HFF-Myc (cell line): ENCODE measurements around the gene ATP11B.
A peak's percentile ranks its signal among the peaks of the same experiment; 100 is the strongest.

Experiments used
- DNase-seq: peaks from one replicate; pipeline ENCODE4 v3.0.0-alpha.2; 2011; ENCODE audit warnings: low read depth; ENCODE audit errors: extremely low read depth
- H3K4me3 ChIP-seq: replicated peaks from 2 replicates; pipeline ENCODE4 v1.5.1; 2011; ENCODE audit warnings: low read depth, mild to moderate bottlenecking, control low read depth, low read length
- TF ChIP-seq, protein P1 (sequence below): IDR thresholded peaks from 2 replicates; pipeline ENCODE4 v1.5.1; 2012; ENCODE audit warnings: mild to moderate bottlenecking, low read depth, low read length, control low read depth; ENCODE audit errors: missing control alignments

ATP11B gene

GRCh38 chr3:182969277-182969676 lies 176.0 kb downstream of the ATP11B start:
- no peak overlapping the region for H3K4me3 ChIP-seq
- TF ChIP-seq, protein P1, sequence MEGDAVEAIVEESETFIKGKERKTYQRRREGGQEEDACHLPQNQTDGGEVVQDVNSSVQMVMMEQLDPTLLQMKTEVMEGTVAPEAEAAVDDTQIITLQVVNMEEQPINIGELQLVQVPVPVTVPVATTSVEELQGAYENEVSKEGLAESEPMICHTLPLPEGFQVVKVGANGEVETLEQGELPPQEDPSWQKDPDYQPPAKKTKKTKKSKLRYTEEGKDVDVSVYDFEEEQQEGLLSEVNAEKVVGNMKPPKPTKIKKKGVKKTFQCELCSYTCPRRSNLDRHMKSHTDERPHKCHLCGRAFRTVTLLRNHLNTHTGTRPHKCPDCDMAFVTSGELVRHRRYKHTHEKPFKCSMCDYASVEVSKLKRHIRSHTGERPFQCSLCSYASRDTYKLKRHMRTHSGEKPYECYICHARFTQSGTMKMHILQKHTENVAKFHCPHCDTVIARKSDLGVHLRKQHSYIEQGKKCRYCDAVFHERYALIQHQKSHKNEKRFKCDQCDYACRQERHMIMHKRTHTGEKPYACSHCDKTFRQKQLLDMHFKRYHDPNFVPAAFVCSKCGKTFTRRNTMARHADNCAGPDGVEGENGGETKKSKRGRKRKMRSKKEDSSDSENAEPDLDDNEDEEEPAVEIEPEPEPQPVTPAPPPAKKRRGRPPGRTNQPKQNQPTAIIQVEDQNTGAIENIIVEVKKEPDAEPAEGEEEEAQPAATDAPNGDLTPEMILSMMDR = no peak
- DNase-seq = peak; percentile 21

- no peak overlapping the region for H3K4me3 ChIP-seq
- DNase-seq = no peak
- TF ChIP-seq, protein P1 = no peak
Observed at GRCh38 chr3:182969853-182970252, 176.5 kb downstream of the ATP11B start.

- no peak overlapping the region for H3K4me3 ChIP-seq
- no peak for DNase-seq
- TF ChIP-seq, protein P1 = no peak
Observed at GRCh38 chr3:182970811-182971418, 177.6 kb downstream of the ATP11B start.
